ENCODE data around the gene SLC17A7.
"Not testable (repeated sequence)": the region's sequence is repeated elsewhere in the genome, so short reads cannot be mapped to it uniquely, and the experiment has no call there.

The SLC17A7 gene

DNA sequence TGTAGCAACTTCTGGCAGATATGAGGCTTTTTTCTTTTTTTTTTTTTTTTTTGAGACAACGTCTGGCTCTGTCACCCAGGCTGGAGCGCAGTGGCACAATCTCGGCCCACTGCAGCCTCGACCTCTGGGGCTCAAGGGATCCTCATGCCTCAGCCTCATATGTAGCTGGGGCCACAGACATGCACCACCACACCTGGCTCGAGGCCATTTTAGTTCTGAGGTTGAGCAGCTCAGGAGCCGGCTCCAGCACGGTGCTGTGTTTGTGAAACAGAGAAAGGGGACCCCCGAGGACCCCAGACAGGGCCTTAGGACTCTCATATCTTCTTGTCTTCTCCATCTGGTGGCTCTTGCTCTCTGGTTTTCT, 29.3 kb upstream of the SLC17A7 start:
- in situ Hi-C loops (cut with MboI; ENCODE audit: low sequenced_read_pairs) = no loop called here

DNA sequence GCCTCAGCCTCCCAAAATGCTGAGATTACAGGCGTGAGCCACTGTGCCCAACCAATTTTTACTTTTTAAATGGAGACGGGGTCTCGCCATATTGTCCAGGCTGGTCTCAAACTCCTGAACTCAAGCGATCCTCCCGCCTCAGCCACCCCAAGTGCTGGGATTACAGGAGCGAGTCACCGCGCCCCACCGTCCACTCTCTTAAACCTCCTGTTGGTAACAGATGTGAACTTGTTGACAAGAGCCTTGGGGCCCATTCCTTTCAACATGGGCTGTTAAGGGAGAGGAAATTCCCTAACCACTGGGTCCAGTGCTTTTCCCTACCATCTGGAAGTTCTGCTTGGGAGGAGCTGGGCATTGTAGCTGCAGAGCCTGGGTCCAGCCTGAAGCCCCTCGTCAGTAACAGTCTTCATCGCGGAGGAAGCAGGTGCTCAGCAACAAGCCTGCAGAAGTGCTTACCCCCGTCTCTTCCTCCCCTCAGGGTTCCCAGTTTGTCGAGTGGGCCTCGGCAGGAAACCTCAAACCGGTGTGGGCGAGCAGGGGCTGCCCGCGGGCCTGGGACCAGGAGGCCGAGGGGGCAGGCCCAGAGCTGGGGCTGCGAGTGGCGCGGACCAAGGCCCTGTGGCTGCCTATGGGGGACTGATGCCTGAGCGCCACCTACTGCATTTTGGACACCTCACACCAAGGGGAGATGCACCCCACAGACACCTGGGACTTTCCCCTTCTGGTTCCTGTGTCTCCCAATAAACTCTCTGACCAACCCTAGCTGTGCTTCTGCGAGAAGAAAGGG, 28.7 kb upstream of the SLC17A7 start:
- in situ Hi-C loops (cut with MboI; ENCODE audit: low sequenced_read_pairs) = no loop called here

DNA sequence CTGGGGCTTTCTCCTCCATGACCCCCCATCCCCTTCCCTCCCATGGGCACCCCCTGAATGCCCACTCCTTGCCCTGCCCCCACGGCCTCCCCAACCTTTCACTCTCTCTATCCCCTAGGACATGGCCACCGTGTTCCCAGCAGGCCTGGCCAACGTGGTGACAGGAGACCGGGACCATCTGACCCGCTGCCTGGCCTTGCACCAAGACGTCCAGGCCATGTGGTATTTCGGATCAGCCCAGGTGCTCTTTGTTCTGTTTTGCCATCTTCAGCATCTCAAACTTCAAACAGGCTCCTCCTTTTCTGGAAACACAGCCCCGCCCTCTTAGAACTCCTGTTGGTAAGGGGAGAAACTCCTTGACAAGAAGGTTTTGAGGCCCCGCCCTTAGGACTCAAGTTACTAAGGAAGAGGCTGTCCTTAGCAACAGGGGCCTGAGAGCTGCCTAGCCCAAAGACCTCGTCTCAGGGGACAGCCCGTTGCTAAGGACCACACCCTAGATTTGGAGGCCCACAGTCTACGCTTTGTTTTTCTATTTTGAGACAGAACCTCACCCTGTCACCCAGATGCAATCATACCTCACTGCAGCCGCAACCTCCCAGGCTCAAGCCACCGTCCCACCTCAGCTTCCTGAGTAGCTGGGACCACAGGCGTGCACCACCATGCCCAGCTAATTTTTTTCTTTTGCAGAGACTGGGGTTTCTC, 27.6 kb upstream of the SLC17A7 start:
- in situ Hi-C loops (cut with MboI; ENCODE audit: low sequenced_read_pairs) = no loop called here

DNA sequence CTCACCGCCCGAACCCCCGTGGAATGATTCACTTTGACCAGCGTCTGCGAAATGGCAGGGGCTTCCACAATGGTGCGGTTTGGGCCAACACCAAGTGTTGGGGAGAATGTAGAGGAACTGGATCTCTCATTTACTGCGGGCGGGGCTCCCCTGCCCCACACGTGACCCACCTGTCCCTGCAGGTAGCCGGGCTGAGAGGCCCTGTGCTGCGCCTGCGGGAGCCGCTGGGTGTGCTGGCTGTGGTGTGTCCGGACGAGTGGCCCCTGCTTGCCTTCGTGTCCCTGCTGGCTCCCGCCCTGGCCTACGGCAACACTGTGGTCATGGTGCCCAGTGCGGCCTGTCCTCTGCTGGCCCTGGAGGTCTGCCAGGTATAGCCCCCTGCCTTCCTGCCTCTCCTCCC, 26.9 kb upstream of the SLC17A7 start:
- in situ Hi-C loops (cut with MboI; ENCODE audit: low sequenced_read_pairs) = no loop called here

DNA sequence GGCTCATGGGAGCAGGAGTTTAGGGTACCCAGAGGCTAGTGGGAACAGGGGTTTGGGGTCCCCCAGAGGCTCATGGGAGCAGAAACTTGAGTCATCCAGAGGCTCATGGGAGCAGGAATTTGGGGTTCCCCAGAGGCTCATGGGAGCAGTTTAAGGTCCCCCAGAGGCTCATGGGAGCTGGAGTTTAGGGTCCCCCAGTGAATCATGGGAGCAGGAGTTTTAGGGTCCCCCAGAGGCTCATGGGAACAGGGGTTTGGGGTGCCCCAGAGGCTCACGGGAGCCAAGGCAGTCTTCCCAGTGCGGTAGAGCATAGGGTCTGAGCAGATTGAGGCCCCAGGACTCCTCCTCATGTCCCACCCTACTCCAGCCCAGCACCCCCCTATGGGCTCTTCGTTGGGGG, 24.0 kb upstream of the SLC17A7 start:
- in situ Hi-C loops (cut with MboI; ENCODE audit: low sequenced_read_pairs) = no loop called here

DNA sequence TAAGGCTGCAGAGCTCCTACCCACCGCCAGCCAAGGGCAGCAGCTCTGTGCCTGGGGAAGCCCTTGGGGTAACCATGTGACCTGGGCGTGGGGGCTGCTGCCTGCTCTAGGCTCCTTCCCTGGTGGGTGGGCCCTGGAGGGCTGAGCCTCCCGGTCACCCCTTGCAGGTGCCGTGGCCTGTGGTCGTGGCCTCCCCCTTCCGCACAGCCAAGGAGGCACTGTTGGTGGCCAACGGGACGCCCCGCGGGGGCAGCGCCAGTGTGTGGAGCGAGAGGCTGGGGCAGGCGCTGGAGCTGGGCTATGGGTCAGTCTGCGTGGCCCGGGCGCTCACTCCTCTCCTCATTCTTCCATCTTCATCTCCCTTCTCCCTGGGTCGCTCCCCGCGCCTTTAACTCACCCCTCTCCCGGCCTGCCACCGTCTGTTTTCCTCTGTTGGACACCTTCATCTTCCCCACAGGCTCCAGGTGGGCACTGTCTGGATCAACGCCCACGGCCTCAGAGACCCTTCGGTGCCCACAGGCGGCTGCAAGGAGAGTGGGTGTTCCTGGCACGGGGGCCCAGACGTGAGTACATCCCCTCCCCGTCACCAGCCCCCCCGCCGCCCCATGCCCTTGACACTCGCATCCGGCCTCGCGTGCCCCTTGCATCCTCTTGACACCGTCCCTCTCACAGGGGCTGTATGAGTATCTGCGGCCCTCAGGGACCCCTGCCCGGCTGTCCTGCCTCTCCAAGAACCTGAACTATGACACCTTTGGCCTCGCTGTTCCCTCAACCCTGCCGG, 22.8 kb upstream of the SLC17A7 start:
- in situ Hi-C loops (cut with MboI; ENCODE audit: low sequenced_read_pairs) = no loop called here

DNA sequence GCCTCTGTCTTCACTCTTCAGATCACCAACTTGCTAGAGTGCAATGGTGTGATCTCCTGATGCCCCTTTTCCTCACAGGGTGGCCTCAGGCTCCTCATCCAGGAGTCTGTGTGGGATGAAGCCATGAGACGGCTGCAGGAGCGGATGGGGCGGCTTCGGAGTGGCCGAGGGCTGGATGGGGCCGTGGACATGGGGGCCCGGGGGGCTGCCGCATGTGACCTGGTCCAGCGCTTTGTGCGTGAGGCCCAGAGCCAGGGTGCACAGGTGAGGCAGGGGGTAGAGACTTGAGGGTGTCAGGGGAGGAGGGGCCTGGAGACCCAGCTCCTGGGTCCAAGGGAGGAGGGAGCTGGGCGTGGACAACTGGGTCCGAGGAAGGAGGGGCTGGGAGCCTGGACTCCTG, 21.2 kb upstream of the SLC17A7 start:
- in situ Hi-C loops (cut with MboI; ENCODE audit: low sequenced_read_pairs) = no loop called here

DNA sequence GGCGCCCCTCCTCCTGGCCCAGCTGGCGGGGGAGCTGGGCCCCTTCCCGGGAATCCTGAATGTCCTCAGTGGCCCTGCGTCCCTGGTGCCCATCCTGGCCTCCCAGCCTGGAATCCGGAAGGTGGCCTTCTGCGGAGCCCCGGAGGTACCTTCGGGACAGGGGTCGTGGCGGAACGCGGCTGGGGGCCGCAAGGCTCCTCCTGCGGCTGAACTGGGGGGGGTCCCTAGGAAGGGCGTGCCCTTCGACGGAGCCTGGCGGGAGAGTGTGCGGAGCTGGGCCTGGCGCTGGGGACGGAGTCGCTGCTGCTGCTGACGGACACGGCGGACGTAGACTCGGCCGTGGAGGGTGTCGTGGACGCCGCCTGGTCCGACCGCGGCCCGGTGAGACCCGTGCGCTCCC, 20.3 kb upstream of the SLC17A7 start:
- in situ Hi-C loops (cut with MboI; ENCODE audit: low sequenced_read_pairs) = no loop called here

DNA sequence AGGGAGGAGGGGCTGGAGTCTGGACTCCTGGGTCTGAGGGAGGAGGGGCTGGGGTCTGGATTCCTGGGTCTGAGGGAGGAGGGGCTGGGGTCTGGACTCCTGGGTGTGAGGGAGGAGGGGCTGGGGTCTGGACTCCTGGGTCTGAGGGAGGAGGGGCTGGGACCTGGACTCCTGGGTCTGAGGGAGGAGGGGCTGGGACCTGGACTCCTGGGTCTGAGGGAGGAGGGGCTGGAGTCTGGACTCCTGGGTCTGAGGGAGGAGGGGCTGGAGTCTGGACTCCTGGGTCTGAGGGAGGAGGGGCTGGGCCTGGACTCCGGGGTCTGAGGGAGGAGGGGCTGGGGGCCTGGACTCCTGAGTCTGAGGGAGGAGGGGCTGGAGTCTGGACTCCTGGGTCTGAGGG, 19.8 kb upstream of the SLC17A7 start:
- in situ Hi-C loops (cut with MboI; ENCODE audit: low sequenced_read_pairs) = not testable (repeated sequence)

DNA sequence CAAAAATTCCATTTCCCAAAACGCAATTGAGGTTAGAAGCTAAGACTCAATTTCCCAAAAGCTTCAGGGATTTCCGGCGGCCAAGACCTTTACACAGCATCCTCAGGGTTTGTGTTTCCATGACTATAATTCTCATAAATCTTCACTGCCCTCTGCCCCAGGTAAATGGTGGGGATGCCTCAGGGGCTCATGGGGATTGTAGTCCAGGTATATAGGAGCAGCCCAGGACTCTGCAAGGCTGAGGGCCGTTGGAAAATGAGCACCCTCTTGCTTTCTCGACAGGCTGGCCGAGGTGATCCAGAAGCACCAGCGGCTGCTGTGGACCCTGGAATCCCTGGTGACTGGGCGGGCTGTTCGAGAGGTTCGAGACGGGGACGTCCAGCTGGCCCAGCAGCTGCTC, 18.1 kb upstream of the SLC17A7 start:
- in situ Hi-C loops (cut with MboI; ENCODE audit: low sequenced_read_pairs) = no loop called here

DNA sequence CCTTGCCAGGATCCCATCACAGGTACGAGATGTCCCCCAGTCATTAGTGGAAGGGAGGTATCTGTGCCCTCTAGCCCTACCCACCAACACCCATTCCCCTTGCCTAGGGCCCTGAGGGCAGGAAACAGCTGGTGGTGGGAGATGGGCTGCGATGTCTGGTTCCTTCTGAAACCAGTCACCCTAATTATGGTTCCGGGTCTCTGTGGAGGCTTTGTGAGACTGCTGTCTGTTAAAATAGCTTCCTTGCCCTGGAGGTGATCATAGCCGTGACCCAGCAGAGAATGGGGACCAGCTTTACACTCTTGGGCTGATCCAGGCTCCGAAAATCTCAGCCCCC, 17.2 kb upstream of the SLC17A7 start:
- in situ Hi-C loops (cut with MboI; ENCODE audit: low sequenced_read_pairs) = no loop called here

DNA sequence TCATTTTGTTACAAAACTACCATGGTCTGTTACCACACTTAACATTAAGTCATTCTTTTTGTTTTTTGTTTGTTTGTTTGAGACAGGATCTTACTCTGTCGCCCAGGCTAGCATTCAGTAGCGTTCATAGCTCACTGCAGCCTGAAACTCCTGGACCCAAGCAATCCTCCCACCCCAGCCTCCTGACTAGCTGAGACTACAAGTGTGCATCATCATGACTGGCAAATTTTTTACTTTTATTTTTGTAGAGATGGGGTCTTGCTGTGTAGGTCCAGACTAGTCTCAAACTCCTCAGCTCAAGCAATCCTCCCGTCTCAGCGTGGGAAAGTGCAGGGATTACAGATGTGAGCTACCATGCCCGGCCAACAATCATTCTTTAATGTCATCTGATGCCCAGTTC, 15.0 kb upstream of the SLC17A7 start:
- in situ Hi-C loops (cut with MboI; ENCODE audit: low sequenced_read_pairs) = no loop called here

DNA sequence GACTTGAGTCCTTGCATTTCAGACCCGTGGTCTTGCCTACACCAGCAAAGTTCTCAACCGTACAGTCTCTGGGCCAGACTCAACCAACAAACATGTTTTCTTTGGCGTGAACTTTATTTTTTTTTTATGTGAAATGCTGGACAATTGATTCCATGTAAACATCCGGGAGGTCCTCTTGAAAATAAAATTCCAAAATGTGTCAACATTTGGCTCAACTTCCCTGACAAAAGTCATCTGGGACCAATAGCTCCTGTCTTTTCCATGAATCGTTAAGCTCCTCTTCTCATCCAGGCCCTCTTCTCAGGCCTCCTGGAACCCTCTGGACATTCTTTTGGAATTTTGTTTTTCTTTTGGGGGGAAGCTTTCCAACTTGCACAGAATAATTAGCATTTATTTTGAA, 14.4 kb upstream of the SLC17A7 start:
- in situ Hi-C loops (cut with MboI; ENCODE audit: low sequenced_read_pairs) = no loop called here

DNA sequence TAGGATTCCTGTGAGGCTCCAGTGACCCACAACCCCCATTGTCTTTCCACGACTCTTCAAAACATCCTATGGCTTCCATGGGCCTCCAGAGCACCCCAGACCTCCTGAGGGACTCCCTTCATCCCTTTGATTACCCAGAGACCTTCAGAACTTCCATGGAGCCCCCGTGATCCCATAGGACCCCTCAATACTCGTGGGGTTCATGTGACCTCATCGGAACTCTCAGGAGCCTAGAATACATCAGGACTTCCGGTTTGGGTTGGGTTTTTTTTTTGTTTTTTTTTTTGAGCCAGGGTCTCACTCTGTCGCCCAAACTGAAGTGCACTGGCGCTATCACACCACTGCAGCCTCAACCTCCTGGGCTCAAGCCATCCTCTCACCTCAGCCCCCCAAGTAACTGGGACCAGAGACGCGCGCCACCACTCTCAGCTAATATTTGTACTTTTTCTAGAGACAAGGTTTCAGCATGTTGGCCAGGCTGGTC, 12.5 kb upstream of the SLC17A7 start:
- in situ Hi-C loops (cut with MboI; ENCODE audit: low sequenced_read_pairs) = no loop called here

DNA sequence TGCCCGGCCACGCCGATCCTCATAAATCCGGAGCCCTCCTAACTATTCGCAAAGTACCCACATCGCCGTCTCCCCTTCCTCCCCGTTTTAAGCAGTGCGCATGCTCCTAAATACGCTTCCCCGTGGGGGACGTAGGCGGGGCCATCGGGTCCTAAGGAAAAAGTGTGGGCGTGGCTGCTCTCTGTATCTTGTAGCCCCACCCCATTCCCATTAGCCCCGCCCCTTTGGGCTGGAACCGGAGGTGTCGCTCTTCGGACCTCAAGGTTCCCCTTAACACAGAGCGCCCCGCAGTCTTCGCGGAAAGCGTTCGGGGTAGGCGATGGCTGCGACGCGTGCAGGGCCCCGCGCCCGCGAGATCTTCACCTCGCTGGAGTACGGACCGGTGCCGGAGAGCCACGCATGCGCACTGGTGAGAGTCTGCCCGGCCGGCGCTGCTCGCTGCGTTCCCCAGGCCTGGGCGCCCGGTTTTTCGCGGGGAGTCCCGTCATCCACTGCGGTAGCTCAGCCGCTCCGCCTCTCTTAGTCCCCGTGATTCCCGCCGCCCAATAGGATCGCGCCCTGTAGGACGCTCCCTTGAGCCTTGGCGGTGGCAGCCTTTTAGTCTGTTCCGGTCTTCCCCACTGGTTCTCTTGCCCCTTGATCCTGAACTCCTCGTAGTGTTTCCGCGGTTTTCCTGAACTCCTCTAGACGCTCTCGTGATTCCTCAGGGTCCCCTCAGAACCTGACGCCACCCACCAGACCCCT, 11.9 kb upstream of the SLC17A7 start, which contains the start of gene ALDH16A1:
ALDH16A1 (plus strand) TSS at position 213 of the 744 bp plus-strand sequence; CDS start at position 320, 107 bp downstream.
- in situ Hi-C loops (cut with MboI; ENCODE audit: low sequenced_read_pairs) = no loop called here

DNA sequence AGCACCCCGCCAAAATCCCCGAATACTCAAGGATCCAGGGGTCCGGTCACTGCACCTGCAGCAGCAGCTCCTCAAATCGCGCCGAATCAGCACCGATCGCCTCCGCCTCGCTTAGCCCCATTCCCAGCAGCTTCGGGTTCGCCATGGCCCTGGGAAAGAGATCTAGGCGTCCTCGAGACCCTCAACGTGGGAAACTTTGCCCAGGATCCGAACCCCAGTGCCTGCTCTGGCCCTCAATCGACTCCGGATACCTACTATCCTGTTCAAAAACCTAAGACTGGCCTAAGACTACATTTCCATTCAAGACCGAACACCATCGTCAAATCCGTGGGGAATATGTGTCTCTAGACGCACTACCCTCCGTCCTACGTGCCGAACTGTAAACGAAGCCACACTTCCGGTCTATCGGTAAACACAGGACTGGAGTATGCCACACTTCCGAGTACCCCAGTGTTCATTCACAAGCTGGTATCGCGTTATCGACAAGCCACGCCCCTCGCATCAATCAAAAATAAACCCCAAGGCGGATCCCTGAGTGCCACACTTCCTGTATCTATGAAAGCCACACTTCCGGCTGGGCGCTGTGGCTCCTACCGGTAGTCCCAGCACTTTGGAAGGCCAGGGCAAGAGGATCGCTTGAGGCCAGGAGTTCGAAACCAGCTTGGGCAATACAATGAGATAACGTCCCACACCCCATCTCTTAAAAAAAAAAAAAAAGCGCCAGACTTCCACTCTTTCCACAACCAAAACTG, 10.3 kb upstream of the SLC17A7 start, which contains the start of gene PIH1D1:
PIH1D1 (minus strand) TSS at position 385 of the 752 bp plus-strand sequence; CDS start at position 145, 240 bp downstream.
- in situ Hi-C loops (cut with MboI; ENCODE audit: low sequenced_read_pairs) = no loop called here

DNA sequence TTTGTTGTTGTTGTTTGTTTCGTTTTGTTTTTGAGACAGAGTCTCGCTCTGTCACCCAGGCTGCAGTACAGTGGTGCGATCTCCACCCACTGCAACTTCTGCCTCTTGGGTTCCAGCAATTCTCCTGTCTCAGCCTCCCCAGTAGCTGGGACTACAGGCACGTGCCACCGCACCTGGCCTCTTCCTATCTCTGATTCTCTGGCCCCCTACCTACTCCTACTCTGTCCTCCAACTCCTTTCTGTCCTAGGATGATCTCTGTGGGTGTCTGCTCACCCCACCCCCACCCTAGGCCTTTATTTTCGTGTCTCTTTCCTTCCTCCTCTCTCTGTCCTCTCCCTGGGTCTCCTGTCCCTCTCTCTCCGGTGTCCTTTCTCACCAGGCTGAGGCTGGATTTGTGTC, 9.1 kb upstream of the SLC17A7 start:
- in situ Hi-C loops (cut with MboI; ENCODE audit: low sequenced_read_pairs) = no loop called here

DNA sequence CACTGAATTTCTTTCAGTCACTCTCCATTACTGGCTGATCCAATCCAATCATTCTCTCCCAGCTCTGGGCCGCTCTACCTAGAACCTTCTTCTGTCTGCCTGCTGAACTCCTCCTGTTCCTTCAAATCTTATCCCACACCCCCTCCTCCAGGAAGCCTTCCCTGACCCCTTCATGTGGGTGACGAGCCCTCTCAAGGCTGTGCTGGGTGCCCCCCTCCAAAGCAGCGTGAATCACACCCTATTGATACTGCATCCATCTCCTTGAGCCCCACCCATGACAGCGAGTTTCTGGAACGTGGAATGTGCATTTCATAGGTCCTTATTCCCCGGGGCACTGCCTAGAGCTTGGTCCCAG, 7.1 kb upstream of the SLC17A7 start:
- in situ Hi-C loops (cut with MboI; ENCODE audit: low sequenced_read_pairs) = no loop called here

DNA sequence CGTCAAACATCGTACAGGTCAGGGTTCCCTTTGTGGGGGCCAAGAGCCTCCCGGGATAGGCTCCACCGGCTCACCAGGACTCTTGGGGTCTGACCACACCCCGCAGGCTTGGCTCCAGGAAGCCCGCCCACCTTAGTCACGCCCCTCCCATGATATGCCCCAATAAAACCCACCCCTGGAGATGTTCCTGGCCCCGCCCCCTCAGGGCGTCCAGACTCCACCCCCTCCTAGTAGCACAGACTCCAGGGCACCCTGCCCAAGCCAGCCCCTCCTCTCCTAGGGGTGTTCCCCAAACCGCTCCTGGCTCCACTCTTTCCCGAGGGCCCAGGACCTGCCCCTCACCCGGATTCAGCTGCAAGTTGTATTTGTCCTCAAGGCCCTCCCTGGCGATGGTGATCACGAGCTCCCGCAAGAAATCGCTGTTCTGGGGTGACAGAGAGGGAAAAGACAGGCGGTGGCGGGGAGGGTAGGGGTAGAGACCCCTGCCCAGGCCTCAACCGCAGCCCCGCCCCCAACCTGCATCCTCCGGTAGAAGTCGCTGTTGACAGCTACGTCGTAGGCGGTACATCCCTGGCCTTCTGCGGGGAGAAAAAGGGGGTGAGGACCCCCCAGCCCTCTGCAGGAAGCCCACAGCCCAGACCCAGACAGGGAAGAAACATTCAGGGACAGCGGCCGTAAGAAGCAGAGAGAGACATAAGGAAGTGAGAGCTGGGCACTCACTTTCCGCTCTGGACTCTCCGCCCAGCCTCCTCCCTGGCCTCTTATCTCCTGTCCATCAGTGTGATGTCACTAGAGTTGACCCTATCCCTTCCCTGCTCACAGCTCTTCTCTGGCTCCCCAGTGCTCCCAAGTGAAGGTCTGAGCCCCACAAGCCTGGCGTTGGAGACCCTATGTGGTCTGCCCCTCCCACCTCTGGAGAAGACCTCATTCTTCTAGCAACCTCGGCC, 6.4 kb upstream of the SLC17A7 start:
- in situ Hi-C loops (cut with MboI; ENCODE audit: low sequenced_read_pairs) = no loop called here

Measured in HL-60/S4 treated with phorbol 12-myristate 13-acetate at 8.2 ng/mL for 4 days and 3 days (cell line).